Limb (tissue), 2 donors: Measurements from ENCODE around the gene PIGO.

Experiments
- DNase-seq, 2 donors: peaks; one replicate each; pipeline ENCODE4 v3.0.0-alpha.2; 2016; ENCODE audit errors: extremely low spot score in 2 of 2

The PIGO gene

GRCh38 chr9:35071814-35072460 lies 24.5 kb downstream of the PIGO start:
- peak; percentile 70 to 88 for DNase-seq

DNA sequence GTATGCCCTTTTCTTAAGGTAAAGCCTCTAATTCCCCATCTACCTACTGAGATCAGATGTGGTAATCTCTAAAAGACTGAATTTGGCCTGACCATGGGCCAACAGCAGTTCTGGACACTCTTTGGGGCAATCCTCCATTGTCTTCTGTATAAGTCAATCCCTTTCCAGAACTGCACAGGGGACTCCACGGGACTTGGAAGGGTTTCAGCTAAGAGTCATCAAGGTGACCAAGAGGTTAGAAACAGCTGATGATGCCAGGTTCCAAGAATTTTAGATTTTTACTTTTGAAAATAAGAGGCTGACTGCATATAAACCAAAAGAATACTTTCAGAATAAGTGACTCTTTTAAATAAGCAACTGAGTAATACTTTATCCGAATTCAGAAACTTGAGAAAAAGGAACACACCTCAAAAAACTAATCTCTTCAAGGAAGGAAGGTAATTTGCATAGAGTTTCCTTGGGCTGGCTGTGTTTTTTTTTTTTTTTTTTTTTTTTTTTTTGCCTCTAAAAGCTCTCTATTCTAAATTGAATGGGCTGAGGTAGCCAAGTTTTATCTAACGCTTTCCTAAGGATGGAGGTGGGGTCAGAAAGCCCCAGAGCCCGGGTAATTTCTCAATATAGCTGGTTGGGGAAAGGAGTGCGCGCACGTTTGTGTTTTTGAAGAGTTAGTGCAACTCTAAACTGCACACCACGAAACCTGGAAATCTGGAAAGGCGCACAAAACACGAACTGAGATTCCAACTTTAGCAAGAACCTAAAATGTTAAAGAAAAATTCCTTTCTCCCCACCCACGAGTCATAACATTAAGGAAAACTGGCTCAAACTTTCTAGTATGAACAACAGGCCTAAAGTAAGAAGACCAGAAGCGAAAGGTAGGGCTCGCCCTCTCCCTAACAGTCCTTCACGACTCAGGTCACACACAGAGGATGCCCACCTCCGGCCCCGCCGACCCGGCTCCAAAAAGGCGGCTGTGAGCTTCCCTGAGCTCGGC lies 25.3 kb downstream of the PIGO start:
- no peak for DNase-seq

GRCh38 chr9:35069020-35069419 lies 27.4 kb downstream of the PIGO start:
- no peak for DNase-seq

DNA sequence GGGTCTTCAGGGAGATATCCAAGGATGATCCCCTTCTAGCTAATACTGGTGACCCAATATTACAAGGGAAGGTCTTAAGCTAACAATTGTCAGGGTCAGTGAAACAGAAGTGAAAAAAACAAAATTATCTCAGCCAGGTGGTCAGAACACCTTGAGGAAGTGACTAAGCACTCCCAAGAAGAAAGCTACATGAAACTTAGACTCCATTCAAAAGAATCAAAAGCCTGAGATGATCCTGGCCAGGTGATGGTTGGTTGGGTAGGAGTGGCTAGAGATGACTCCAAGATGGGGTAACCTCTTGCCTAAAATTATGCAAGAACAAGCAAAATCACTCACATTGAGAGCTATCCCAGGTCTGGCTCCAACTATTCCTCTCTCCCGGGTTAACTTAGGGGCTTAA lies 29.3 kb downstream of the PIGO start:
- no peak for DNase-seq

- no peak for DNase-seq
Observed at GRCh38 chr9:35060548-35061207, 35.7 kb downstream of the PIGO start.

- no peak for DNase-seq
Observed at GRCh38 chr9:35059438-35059837, 37.0 kb downstream of the PIGO start.

GRCh38 chr9:35057271-35057620 lies 39.1 kb downstream of the PIGO start:
- DNase-seq, result no peak

DNA sequence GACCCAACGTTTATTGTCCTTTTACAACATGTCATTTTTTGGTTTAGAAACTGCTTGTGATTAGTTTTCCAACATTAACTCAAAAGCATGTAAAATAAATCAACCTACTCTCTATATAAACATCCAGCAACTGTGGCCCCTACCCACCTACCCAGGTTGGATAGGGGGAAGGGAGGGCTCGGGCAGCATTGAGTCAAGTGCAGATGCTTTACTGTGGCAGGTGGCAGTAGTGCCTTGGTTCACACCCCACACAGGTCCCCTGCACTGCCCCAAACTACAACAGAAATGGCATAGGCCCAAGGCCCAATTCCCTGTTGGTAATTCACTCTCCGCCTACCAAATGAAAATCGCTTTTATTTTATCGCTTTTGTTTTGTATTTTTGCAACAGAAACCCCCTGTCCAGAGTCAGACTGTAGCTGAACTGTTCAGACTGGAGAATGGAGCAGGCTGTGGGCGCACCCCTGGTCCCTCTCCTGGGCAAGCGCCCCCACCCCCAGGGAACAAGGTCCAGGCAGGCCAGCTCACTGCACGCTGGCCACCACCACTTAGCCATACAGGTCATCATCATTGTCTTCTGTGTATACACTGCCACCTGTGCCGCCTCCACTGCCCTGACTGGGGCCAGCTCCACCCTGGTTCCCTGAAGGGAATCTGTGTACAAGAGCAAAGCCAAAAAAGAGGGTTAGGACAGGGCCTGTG lies 39.7 kb downstream of the PIGO start:
- no peak for DNase-seq

DNA sequence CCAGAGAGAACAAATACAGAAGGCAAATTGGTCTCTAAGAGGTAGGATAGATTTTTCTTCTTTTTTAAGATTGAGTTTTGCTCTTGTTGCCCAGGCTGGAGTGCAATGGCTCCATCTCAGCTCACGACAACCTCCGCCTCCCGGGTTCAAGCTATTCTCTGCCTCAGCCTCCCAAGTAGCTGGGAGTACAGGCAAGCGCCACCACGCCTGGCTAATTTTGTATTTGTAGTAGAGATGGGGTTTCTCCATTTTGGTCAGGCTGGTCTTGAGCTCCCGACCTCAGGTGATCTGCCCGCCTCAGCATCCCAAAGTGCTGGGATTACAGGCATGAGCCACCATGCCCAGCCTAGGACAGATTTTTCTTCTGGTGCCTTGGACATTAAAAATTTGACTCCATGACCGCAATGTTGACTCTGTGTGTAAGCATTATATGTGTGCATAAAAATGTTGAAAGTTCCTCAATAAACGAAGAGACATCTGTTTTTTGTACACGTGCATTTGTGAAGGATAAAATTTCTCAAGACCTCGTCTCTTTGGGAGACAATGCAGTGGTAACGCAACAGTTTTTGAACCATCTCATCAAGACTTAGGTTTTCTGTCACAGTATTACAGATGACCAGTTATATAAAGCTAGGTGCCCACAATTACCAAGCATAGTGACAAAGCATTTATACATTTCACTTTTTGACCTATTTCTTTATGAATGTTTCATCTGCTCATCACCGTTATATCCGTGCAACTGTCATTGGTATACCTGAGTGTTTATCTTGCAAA lies 41.3 kb downstream of the PIGO start:
- no peak for DNase-seq

DNA sequence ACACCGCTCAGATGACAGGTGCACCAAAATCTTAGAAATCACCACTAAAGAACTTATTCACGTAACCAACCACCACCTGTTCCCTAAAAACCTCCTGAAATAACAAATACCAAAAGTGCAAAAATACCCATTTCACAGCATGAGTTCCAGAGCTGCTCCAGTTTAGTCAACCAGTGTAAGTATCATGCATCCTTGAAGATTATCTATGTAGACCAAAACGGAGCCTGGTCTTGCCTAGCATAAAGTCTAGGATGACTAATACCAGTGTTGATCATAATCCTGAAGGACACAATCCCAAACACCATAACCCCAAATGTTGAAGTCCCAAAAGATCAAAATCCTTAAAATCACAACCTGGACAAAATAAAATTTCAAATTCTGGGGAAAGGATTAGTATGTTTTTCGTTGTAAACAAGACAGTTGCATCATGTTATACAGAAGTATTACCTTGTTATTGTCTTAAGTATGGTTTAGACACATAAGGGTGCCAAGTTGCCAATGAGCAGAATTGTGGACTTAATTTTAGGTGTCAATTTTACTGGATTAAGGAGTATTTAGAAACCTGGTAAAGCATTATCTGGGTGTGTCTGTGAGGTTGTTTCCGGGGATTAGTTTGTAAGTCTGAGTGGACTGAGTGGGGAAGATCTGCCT lies 42.1 kb downstream of the PIGO start:
- DNase-seq, result no peak

- DNase-seq, result peak; percentile 11 to 55
Observed at GRCh38 chr9:35051069-35051967, 45.1 kb downstream of the PIGO start.

DNA sequence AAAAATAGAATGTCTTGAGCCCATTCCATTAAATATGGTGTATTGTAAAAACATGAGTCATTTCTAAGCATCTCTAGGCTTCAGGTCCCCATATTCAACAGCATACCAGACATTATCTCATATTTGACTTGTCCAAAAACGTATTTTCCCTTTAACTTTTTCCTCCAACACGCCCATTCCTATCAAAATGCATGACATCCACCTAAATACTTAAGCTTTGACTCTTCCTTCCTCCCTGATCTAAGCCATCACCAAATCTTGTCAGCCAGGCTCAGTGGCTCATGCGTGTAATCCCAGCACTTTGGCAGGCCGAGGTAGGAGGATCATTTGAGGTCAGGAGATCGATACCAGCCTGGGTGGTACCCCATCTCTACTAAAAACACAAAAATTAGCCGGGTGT lies 47.9 kb downstream of the PIGO start:
- no peak for DNase-seq

GRCh38 chr9:35044071-35044470 lies 52.3 kb downstream of the PIGO start:
- no peak for DNase-seq

GRCh38 chr9:35042891-35043545 lies 53.4 kb downstream of the PIGO start:
- DNase-seq, result no peak

DNA sequence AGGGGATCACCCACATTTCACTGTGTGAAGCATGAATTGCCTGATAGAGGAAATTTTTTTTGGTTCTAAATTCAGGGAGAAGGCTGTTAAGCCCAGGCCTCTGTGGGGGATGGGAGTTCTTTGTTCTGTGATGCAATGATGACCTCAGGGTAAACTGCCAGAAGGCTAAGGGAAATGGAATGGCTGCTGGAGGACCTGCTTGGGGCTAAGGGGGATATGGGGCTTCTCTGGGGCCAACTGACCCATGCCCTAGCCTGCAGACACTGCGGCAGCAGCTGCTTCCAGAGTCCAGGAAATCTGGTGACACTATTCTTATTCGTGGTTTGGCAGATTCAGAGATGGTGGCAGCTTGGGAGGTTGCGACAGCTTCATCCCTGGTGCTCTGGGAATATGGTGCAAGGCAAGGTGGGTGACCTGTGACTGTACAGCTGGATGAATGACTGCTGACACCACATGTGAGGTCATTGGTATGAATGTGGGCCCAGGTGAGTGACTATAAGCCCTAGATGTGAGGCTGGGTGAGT lies 54.2 kb downstream of the PIGO start:
- no peak for DNase-seq
